GM21515 (cell line): ENCODE data around the gene HMCN1.
"Not testable (repeated sequence)": the region's sequence is repeated elsewhere in the genome, so short reads cannot be mapped to it uniquely, and the experiment has no call there.

Experiments
- ATAC-seq: cut with Tn5 transposase; IDR thresholded peaks from one replicate; pipeline ENCODE4 v1.9.1; 2021; ENCODE audit not compliant: unreplicated experiment

Gene HMCN1

GRCh38 chr1:185846672-185847444 lies 112.7 kb downstream of the HMCN1 start:
- ATAC-seq, result no peak

GRCh38 chr1:185849014-185849413 lies 114.8 kb downstream of the HMCN1 start:
- no peak for ATAC-seq

GRCh38 chr1:185850366-185850765 lies 116.2 kb downstream of the HMCN1 start:
- ATAC-seq, result no peak

- ATAC-seq, result no peak
Observed at GRCh38 chr1:185853739-185854138, 119.5 kb downstream of the HMCN1 start.

- ATAC-seq, result no peak
Observed at GRCh38 chr1:185856482-185856881, 122.3 kb downstream of the HMCN1 start.

GRCh38 chr1:185857442-185857841 lies 123.3 kb downstream of the HMCN1 start:
- ATAC-seq, result no peak

GRCh38 chr1:185860311-185860710 lies 126.1 kb downstream of the HMCN1 start:
- no peak for ATAC-seq

GRCh38 chr1:185860859-185861258 lies 126.7 kb downstream of the HMCN1 start:
- no peak for ATAC-seq

- ATAC-seq, result no peak
Observed at GRCh38 chr1:185861630-185862029, 127.4 kb downstream of the HMCN1 start.

- ATAC-seq, result no peak
Observed at GRCh38 chr1:185862235-185862634, 128.0 kb downstream of the HMCN1 start.

- no peak for ATAC-seq
Observed at GRCh38 chr1:185864331-185864730, 130.1 kb downstream of the HMCN1 start.

- ATAC-seq, result no peak
Observed at GRCh38 chr1:185864889-185865517, 130.8 kb downstream of the HMCN1 start.

GRCh38 chr1:185869590-185869989 lies 135.4 kb downstream of the HMCN1 start:
- no peak for ATAC-seq

- no peak for ATAC-seq
Observed at GRCh38 chr1:185871627-185872150, 137.5 kb downstream of the HMCN1 start.

- ATAC-seq, result no peak
Observed at GRCh38 chr1:185874246-185874645, 140.1 kb downstream of the HMCN1 start.

- no peak for ATAC-seq
Observed at GRCh38 chr1:185880330-185880729, 146.1 kb downstream of the HMCN1 start.

- no peak for ATAC-seq
Observed at GRCh38 chr1:185880779-185881333, 146.7 kb downstream of the HMCN1 start.

- no peak for ATAC-seq
Observed at GRCh38 chr1:185886046-185886445, 151.9 kb downstream of the HMCN1 start.

- ATAC-seq, result no peak
Observed at GRCh38 chr1:185886671-185887070, 152.5 kb downstream of the HMCN1 start.

- not testable (repeated sequence) for ATAC-seq
Observed at GRCh38 chr1:185892831-185893403, 158.7 kb downstream of the HMCN1 start.

GRCh38 chr1:185894791-185895190 lies 160.6 kb downstream of the HMCN1 start:
- no peak for ATAC-seq
